Activated T-cell treated with anti-CD3 and anti-CD28 coated beads, Interleukin-2, amount 50 U/mL, for 24 hours (primary cell): ENCODE measurements around the gene PLB1.

Experiments
- DNase-seq: peaks from one replicate; pipeline ENCODE4 v3.0.0-alpha.2; 2020
- H3K27ac Mint-ChIP-seq: 2 replicates; pipeline ENCODE4 v1.8.0; 2020; ENCODE audit warnings: mild to moderate bottlenecking, mixed read lengths
- H3K27me3 Mint-ChIP-seq: 2 replicates; pipeline ENCODE4 v1.8.0; 2020; ENCODE audit warnings: mixed read lengths
- H3K36me3 Mint-ChIP-seq: 2 replicates; pipeline ENCODE4 v1.8.0; 2020; ENCODE audit warnings: low read depth, mixed read lengths
- H3K4me1 Mint-ChIP-seq: 2 replicates; pipeline ENCODE4 v1.8.0; 2020; ENCODE audit warnings: low read depth, mixed read lengths
- H3K4me3 Mint-ChIP-seq: 2 replicates; pipeline ENCODE4 v1.8.0; 2020; ENCODE audit warnings: mild to moderate bottlenecking, moderate library complexity, mixed read lengths
- H3K9me3 Mint-ChIP-seq: 2 replicates; pipeline ENCODE4 v1.8.0; 2020; ENCODE audit warnings: mixed read lengths

Gene PLB1

GRCh38 chr2:28637066-28638047 lies 141.5 kb downstream of the PLB1 start:
- H3K36me3 Mint-ChIP-seq, result no peaks in the 10 kb centered on the region
- no peak overlapping the region for H3K27ac Mint-ChIP-seq
- no peaks in the 10 kb centered on the region for H3K27me3 Mint-ChIP-seq
- H3K9me3 Mint-ChIP-seq, result no peaks in the 10 kb centered on the region
- H3K4me1 Mint-ChIP-seq, result peaks cover 7% of the 10 kb centered on the region
- peak; percentile 18 for DNase-seq
- no peak overlapping the region for H3K4me3 Mint-ChIP-seq

GRCh38 chr2:28638102-28638501 lies 142.2 kb downstream of the PLB1 start:
- H3K27me3 Mint-ChIP-seq, result no peaks in the 10 kb centered on the region
- H3K36me3 Mint-ChIP-seq, result no peaks in the 10 kb centered on the region
- H3K4me3 Mint-ChIP-seq, result no peak overlapping the region
- peak; percentile 22 for DNase-seq
- no peaks in the 10 kb centered on the region for H3K9me3 Mint-ChIP-seq
- H3K4me1 Mint-ChIP-seq, result peaks cover 7% of the 10 kb centered on the region
- H3K27ac Mint-ChIP-seq, result no peak overlapping the region

GRCh38 chr2:28639092-28639691 lies 143.3 kb downstream of the PLB1 start:
- Mint-ChIP-seq H3K36me3 (no peaks in the 10 kb centered on the region), H3K9me3 (no peaks in the 10 kb centered on the region), H3K4me1 (peaks cover 7% of the 10 kb centered on the region), H3K27me3 (no peaks in the 10 kb centered on the region), H3K4me3 (no peak overlapping the region), H3K27ac (no peak overlapping the region)
- DNase-seq, result peak; percentile 18

GRCh38 chr2:28639836-28640235 lies 144.0 kb downstream of the PLB1 start:
- no peak overlapping the region for H3K4me3 Mint-ChIP-seq
- no peaks in the 10 kb centered on the region for H3K27me3 Mint-ChIP-seq
- peaks cover 7% of the 10 kb centered on the region for H3K4me1 Mint-ChIP-seq
- peak; percentile 24 for DNase-seq
- H3K27ac Mint-ChIP-seq, result no peak overlapping the region
- no peaks in the 10 kb centered on the region for H3K9me3 Mint-ChIP-seq
- no peaks in the 10 kb centered on the region for H3K36me3 Mint-ChIP-seq

- no peaks in the 10 kb centered on the region for H3K9me3 Mint-ChIP-seq
- H3K27ac Mint-ChIP-seq, result no peak overlapping the region
- H3K36me3 Mint-ChIP-seq, result no peaks in the 10 kb centered on the region
- H3K4me1 Mint-ChIP-seq, result peaks cover 7% of the 10 kb centered on the region
- H3K27me3 Mint-ChIP-seq, result no peaks in the 10 kb centered on the region
- peak; percentile 20 for DNase-seq
- H3K4me3 Mint-ChIP-seq, result no peak overlapping the region
Observed at GRCh38 chr2:28640260-28640907, 144.5 kb downstream of the PLB1 start.

- Mint-ChIP-seq H3K27ac (no peak overlapping the region), H3K4me3 (no peak overlapping the region), H3K27me3 (no peaks in the 10 kb centered on the region), H3K4me1 (peaks cover 7% of the 10 kb centered on the region), H3K9me3 (no peaks in the 10 kb centered on the region), H3K36me3 (no peaks in the 10 kb centered on the region)
- peak; percentile 12 for DNase-seq
Observed at GRCh38 chr2:28640908-28641300, 145.0 kb downstream of the PLB1 start.

- Mint-ChIP-seq H3K27me3 (no peaks in the 10 kb centered on the region), H3K27ac (no peak overlapping the region), H3K4me3 (no peak overlapping the region), H3K4me1 (peaks cover 8% of the 10 kb centered on the region), H3K9me3 (no peaks in the 10 kb centered on the region), H3K36me3 (no peaks in the 10 kb centered on the region)
- DNase-seq, result no peak
Observed at GRCh38 chr2:28642796-28643195, 146.9 kb downstream of the PLB1 start.

- no peak overlapping the region for H3K27ac Mint-ChIP-seq
- DNase-seq, result no peak
- H3K27me3 Mint-ChIP-seq, result no peaks in the 10 kb centered on the region
- H3K9me3 Mint-ChIP-seq, result no peaks in the 10 kb centered on the region
- no peaks in the 10 kb centered on the region for H3K36me3 Mint-ChIP-seq
- no peak overlapping the region for H3K4me3 Mint-ChIP-seq
- H3K4me1 Mint-ChIP-seq, result peaks cover 13% of the 10 kb centered on the region
Observed at GRCh38 chr2:28643327-28643726, 147.5 kb downstream of the PLB1 start.

GRCh38 chr2:28643911-28644334 lies 148.1 kb downstream of the PLB1 start:
- Mint-ChIP-seq H3K4me1 (peaks cover 19% of the 10 kb centered on the region), H3K27me3 (no peaks in the 10 kb centered on the region), H3K27ac (no peak overlapping the region), H3K9me3 (no peaks in the 10 kb centered on the region), H3K4me3 (no peak overlapping the region), H3K36me3 (no peaks in the 10 kb centered on the region)
- no peak for DNase-seq

GRCh38 chr2:28644760-28645159 lies 148.9 kb downstream of the PLB1 start:
- Mint-ChIP-seq H3K4me3 (no peak overlapping the region), H3K27ac (no peak overlapping the region), H3K27me3 (no peaks in the 10 kb centered on the region), H3K4me1 (peaks cover 26% of the 10 kb centered on the region), H3K36me3 (no peaks in the 10 kb centered on the region), H3K9me3 (no peaks in the 10 kb centered on the region)
- no peak for DNase-seq

- no peaks in the 10 kb centered on the region for H3K36me3 Mint-ChIP-seq
- H3K9me3 Mint-ChIP-seq, result no peaks in the 10 kb centered on the region
- no peaks in the 10 kb centered on the region for H3K27me3 Mint-ChIP-seq
- peaks cover 27% of the 10 kb centered on the region for H3K4me1 Mint-ChIP-seq
- no peak overlapping the region for H3K4me3 Mint-ChIP-seq
- H3K27ac Mint-ChIP-seq, result no peak overlapping the region
- no peak for DNase-seq
Observed at GRCh38 chr2:28645553-28645952, 149.7 kb downstream of the PLB1 start.

GRCh38 chr2:28647682-28648081 lies 151.8 kb downstream of the PLB1 start:
- Mint-ChIP-seq H3K4me3 (no peak overlapping the region), H3K27me3 (no peaks in the 10 kb centered on the region), H3K27ac (no peak overlapping the region), H3K36me3 (no peaks in the 10 kb centered on the region), H3K9me3 (no peaks in the 10 kb centered on the region), H3K4me1 (peaks cover 29% of the 10 kb centered on the region)
- DNase-seq, result no peak

- Mint-ChIP-seq H3K27me3 (no peaks in the 10 kb centered on the region), H3K9me3 (no peaks in the 10 kb centered on the region), H3K4me1 (peaks cover 29% of the 10 kb centered on the region), H3K4me3 (no peak overlapping the region), H3K36me3 (no peaks in the 10 kb centered on the region), H3K27ac (peak overlapping the region; percentile 71)
- DNase-seq, result no peak
Observed at GRCh38 chr2:28648147-28648546, 152.3 kb downstream of the PLB1 start.

- Mint-ChIP-seq H3K36me3 (no peaks in the 10 kb centered on the region), H3K4me3 (no peak overlapping the region), H3K27me3 (no peaks in the 10 kb centered on the region), H3K27ac (peak overlapping the region; percentile 85), H3K4me1 (peaks cover 29% of the 10 kb centered on the region), H3K9me3 (no peaks in the 10 kb centered on the region)
- no peak for DNase-seq
Observed at GRCh38 chr2:28648671-28649395, 153.0 kb downstream of the PLB1 start.
